ENCODE data around the gene ZSCAN29. TPM values are rescaled to one million over a fixed set of nuclear protein-coding genes. Genes with fewer than 3 reads are reported as not detected.

The ZSCAN29 gene
- total and polyA plus RNA-seq, 2 of the 13 experiments (the other 11 are each of a cell fraction or from before 2014, with no cell fraction given): 8.3 to 27.4 TPM

DNA sequence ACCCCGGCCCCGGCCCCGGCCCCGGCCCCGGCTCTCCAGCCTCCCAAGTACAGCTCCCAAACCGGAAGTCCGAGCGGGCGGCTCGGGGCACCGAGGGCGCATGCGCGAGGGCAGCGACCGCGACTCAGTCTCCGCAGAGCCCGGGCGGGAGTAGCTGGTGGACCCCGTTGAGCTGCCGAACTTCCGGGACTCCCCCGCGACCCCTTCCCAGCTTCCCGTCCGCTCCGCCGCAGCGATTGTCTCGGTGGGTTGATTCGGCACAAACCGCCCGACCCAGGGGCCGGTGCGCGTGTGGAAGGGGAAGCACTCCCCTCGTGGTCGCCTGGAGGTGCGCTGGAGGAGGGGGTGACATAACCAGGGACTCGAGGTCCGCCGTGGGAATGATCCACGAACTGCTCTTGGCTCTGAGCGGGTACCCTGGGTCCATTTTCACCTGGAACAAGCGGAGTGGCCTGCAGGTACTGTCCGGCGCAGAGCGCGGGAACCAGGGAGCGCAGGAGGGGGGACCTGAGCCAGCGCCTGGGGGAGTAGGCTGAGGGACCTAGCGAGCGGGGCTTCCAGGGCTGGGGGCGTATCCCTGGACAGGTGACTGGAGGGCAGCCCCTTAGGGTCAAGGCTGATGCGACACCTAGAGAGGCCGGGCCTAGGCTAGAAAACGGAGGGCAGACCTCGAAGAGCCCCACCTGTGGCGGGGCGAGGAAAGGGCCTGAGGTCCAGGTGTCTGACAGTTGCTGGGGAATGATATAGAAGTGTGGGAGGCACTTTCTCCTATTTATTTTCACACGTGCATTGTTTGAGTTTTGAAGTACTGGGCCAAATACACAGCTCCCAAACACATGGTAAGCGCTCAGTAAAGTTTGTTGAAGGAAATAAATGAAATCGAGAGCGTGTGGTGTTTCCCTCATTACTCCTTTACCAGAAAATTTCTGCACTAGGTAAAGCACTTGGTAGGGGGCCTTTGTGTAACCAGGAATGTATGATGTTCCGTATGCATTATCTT lies at the start of gene ZSCAN29, which contains the start of gene TUBGCP4 (continued):
- TF ChIP-seq, protein P1, sequence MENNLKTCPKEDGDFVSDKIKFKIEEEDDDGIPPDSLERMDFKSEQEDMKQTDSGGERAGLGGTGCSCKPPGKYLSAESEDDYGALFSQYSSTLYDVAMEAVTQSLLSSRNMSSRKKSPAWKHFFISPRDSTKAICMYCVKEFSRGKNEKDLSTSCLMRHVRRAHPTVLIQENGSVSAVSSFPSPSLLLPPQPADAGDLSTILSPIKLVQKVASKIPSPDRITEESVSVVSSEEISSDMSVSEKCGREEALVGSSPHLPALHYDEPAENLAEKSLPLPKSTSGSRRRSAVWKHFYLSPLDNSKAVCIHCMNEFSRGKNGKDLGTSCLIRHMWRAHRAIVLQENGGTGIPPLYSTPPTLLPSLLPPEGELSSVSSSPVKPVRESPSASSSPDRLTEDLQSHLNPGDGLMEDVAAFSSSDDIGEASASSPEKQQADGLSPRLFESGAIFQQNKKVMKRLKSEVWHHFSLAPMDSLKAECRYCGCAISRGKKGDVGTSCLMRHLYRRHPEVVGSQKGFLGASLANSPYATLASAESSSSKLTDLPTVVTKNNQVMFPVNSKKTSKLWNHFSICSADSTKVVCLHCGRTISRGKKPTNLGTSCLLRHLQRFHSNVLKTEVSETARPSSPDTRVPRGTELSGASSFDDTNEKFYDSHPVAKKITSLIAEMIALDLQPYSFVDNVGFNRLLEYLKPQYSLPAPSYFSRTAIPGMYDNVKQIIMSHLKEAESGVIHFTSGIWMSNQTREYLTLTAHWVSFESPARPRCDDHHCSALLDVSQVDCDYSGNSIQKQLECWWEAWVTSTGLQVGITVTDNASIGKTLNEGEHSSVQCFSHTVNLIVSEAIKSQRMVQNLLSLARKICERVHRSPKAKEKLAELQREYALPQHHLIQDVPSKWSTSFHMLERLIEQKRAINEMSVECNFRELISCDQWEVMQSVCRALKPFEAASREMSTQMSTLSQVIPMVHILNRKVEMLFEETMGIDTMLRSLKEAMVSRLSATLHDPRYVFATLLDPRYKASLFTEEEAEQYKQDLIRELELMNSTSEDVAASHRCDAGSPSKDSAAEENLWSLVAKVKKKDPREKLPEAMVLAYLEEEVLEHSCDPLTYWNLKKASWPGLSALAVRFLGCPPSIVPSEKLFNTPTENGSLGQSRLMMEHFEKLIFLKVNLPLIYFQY (CRISPR knock-in tag; IDR thresholded peaks at IDR 0.05; ENCODE audit: borderline replicate concordance): peak; percentile 35; the same call in 1 of the 2 replicates
- TF ChIP-seq, protein P2, sequence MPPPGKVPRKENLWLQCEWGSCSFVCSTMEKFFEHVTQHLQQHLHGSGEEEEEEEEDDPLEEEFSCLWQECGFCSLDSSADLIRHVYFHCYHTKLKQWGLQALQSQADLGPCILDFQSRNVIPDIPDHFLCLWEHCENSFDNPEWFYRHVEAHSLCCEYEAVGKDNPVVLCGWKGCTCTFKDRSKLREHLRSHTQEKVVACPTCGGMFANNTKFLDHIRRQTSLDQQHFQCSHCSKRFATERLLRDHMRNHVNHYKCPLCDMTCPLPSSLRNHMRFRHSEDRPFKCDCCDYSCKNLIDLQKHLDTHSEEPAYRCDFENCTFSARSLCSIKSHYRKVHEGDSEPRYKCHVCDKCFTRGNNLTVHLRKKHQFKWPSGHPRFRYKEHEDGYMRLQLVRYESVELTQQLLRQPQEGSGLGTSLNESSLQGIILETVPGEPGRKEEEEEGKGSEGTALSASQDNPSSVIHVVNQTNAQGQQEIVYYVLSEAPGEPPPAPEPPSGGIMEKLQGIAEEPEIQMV (CRISPR knock-in tag; IDR thresholded peaks at IDR 0.05; ENCODE audit: low read depth): peak; percentile 71; the same call in 1 of the 2 replicates
- TF ChIP-seq NFRKB (IDR thresholded peaks at IDR 0.05) (no peak), YEATS4 (CRISPR knock-in tag; IDR thresholded peaks at IDR 0.05; ENCODE audit: borderline replicate concordance) (peak; percentile 83; the same call in 1 of the 2 replicates), SAP130 (CRISPR knock-in tag; IDR thresholded peaks at IDR 0.05; ENCODE audit: low read depth) (peak; percentile 81), ZNF329 (CRISPR knock-in tag; IDR thresholded peaks at IDR 0.05; ENCODE audit: low read depth) (0 out of 2 replicates have a peak, but pooled peaks have one; percentile 48), RAD21 (CRISPR knock-in tag; IDR thresholded peaks at IDR 0.05) (no peak), ZNF644 (CRISPR knock-in tag; IDR thresholded peaks at IDR 0.05; ENCODE audit: low read depth) (no peak), CHD4 (IDR thresholded peaks at IDR 0.05; ENCODE audit: borderline replicate concordance, low read length) (no peak), THAP11 (CRISPR knock-in tag; IDR thresholded peaks at IDR 0.05) (peak; percentile 76), ATF7 (IDR thresholded peaks at IDR 0.05) (no peak), ATF7 (CRISPR knock-in tag; IDR thresholded peaks at IDR 0.05) (peak; percentile 39; the same call in 1 of the 2 replicates), ZNF615 (CRISPR knock-in tag; IDR thresholded peaks at IDR 0.05; ENCODE audit: borderline replicate concordance) (no peak; the same call in 1 of the 2 replicates), RFX5 (IDR thresholded peaks at IDR 0.05; ENCODE audit: low read depth, low read length) (peak; percentile 40; the same call in 1 of the 2 replicates), ZFAT (CRISPR knock-in tag; conservative IDR thresholded peaks at IDR 0.05) (0 out of 2 replicates have a peak, but pooled peaks have one; percentile 11), NCOA2 (CRISPR knock-in tag; IDR thresholded peaks at IDR 0.05) (no peak), TP53 (CRISPR knock-in tag; conservative IDR thresholded peaks at IDR 0.05) (no peak), YEATS2 (CRISPR knock-in tag; IDR thresholded peaks at IDR 0.05; ENCODE audit: borderline replicate concordance) (peak; percentile 68; the same call in 1 of the 2 replicates), ZNF446 (CRISPR knock-in tag; IDR thresholded peaks at IDR 0.05) (peak; percentile 79), ZNF878 (CRISPR knock-in tag; IDR thresholded peaks at IDR 0.05) (no peak)
- TF ChIP-seq, protein P3, sequence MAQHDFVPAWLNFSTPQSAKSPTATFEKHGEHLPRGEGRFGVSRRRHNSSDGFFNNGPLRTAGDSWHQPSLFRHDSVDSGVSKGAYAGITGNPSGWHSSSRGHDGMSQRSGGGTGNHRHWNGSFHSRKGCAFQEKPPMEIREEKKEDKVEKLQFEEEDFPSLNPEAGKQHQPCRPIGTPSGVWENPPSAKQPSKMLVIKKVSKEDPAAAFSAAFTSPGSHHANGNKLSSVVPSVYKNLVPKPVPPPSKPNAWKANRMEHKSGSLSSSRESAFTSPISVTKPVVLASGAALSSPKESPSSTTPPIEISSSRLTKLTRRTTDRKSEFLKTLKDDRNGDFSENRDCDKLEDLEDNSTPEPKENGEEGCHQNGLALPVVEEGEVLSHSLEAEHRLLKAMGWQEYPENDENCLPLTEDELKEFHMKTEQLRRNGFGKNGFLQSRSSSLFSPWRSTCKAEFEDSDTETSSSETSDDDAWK (CRISPR knock-in tag; IDR thresholded peaks at IDR 0.05): no peak
- TF ChIP-seq, protein P4, sequence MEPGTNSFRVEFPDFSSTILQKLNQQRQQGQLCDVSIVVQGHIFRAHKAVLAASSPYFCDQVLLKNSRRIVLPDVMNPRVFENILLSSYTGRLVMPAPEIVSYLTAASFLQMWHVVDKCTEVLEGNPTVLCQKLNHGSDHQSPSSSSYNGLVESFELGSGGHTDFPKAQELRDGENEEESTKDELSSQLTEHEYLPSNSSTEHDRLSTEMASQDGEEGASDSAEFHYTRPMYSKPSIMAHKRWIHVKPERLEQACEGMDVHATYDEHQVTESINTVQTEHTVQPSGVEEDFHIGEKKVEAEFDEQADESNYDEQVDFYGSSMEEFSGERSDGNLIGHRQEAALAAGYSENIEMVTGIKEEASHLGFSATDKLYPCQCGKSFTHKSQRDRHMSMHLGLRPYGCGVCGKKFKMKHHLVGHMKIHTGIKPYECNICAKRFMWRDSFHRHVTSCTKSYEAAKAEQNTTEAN (CRISPR knock-in tag; conservative IDR thresholded peaks at IDR 0.05): no peak

All from HepG2 (cell line).